GM12872 (cell line): ENCODE measurements around the gene PSAP.
A peak's percentile ranks its signal among the peaks of the same experiment; 100 is the strongest.

ENCODE experiments used
- CTCF ChIP-seq: IDR thresholded peaks from 3 replicates; pipeline ENCODE4 v1.5.1; 2011; ENCODE audit warnings: low read depth, mild to moderate bottlenecking, low read length, moderate library complexity; ENCODE audit not compliant: insufficient read depth

PSAP gene

GRCh38 chr10:71777213-71777985, 73.7 kb downstream of the PSAP start:
- no peak for TF ChIP-seq CTCF

- TF ChIP-seq CTCF: 0 out of 3 replicates have a peak, but pooled peaks have one; percentile 10
Observed at GRCh38 chr10:71776481-71776925, 74.5 kb downstream of the PSAP start.

- TF ChIP-seq CTCF: no peak
Observed at GRCh38 chr10:71774916-71775702, 75.9 kb downstream of the PSAP start.

GRCh38 chr10:71773221-71773971, 77.7 kb downstream of the PSAP start, which contains the start of gene VSIR:
TSS of gene VSIR (minus strand) at chr10:71773520. CDS start at chr10:71773439, 81 bp downstream.
- peak; percentile 85 for TF ChIP-seq CTCF

GRCh38 chr10:71772832-71773220, 78.2 kb downstream of the PSAP start:
- no peak for TF ChIP-seq CTCF

- no peak for TF ChIP-seq CTCF
Observed at GRCh38 chr10:71771821-71772617, 79.0 kb downstream of the PSAP start.
